Heart left ventricle (tissue), 13 donors: ENCODE data around the gene RPS18.
"Not testable (repeated sequence)": the region's sequence is repeated elsewhere in the genome, so short reads cannot be mapped to it uniquely, and the experiment has no call there.

Experiments
- CTCF ChIP-seq, 12 donors: fragments of 200-600 bp; sonication (generic) in 4 of 12; IDR thresholded peaks; one replicate each; pipeline versions ENCODE4 v1.5.0 to v1.8.0; 2018 to 2022; ENCODE audit warnings: antibody characterized with exemption in 12 of 12, mild to moderate bottlenecking in 5 of 12
- POLR2A ChIP-seq, 2 donors: fragments of 450-650 bp; IDR thresholded peaks; one replicate each; pipeline ENCODE4 v1.6.1; 2017; ENCODE audit warnings: antibody characterized with exemption in 2 of 2, mild to moderate bottlenecking in 2 of 2, moderate library complexity in 2 of 2
- donor health status: ischemic (EF 13 %, LVEDD 7.1; RV severe dilation, severe dysfunction).
- donor health status: DM: no; HTN: yes; CAD: no.
- donor health status: DM: no; HTN: no; CAD: no.
- donor health status: ischemic (EF 25% LVEDD 6.9; RV normal size, moderate dysfunction).
- donor health status: ischemic (EF 25% LVEDD 5.7; RV mildly dilated, moderate dysfunction).
- donor health status: ischemic (EF 35%, LVEDD 5.7; RV mildly dilated, moderate dysfunction).
- donor health status: nonischemic (EF 11% LVEDD 7.7; RV severe dilation, severe dysfunction).
- donor health status: DM: yes; HTN: yes; CAD: no.
- donor health status: PGD.
- donor health status: ischemic (EF 29% LVEDD 5.4; RV normal size, mild dysfunction).
- donor health status: nonischemic (EF 23%, LVEDD 6.1; RV moderate dilation, normal function).

- TF ChIP-seq CTCF, POLR2A (IDR thresholded peaks at IDR 0.05): not testable (repeated sequence)
Measured at GRCh38 chr6:33275795-33276580, 4.1 kb downstream of the RPS18 start.
